Right cardiac atrium (tissue), 5 donors: ENCODE measurements around the gene GPR21. TPM values are rescaled to one million over a fixed set of nuclear protein-coding genes. Genes with fewer than 3 reads are reported as not detected.

Source experiments
- polyA plus RNA-seq: library from polyadenylated mRNA; stranded (reverse); fragments of 200-250 nt; gene quantifications from one replicate; pipeline ENCODE4 v1.2.3, GENCODE V29; 2013
- total RNA-seq, 4 donors: library from RNA; stranded (reverse); fragmentation: NEBNext Ultra II Directional; extraction: Animal tissue kit (Norgen Biotek cat#: 25700); gene quantifications; one replicate each; pipeline ENCODE4 v1.2.1, GENCODE V29; 2021
- donor health status: healthy with polysubstance abuse.
- donor health status: DM: no; HTN: yes; CAD: no.
- donor health status: DM: no; HTN: no; CAD: no.
- donor health status: DM: no; HTN: yes; CAD: no; lungs with severe emphysema.
- donor health status: DM: yes; HTN: yes; CAD: no.

Gene GPR21
- total and polyA plus RNA-seq, 5 donors, result 0.36 to 1.1 (median 0.91) TPM; not detected in 1

Other genes with a start within 250 kb of the GPR21 start
- gene OR5C1, start 244.7 kb upstream of the GPR21 start, total RNA-seq, result not detected
- not detected for gene OR5C1, start 244.7 kb upstream of the GPR21 start, polyA plus RNA-seq
- not detected for gene OR1K1, start 233.5 kb upstream of the GPR21 start, total RNA-seq
- not detected for gene OR1K1, start 233.5 kb upstream of the GPR21 start, polyA plus RNA-seq
- 10 to 100 TPM in 2 of 4 donors, 1 to 10 TPM in 2; 8.6 to 11.6 (median 10.4) TPM for gene PDCL, start 205.1 kb upstream of the GPR21 start, total RNA-seq
- gene PDCL, start 205.1 kb upstream of the GPR21 start, polyA plus RNA-seq, result 6.4 TPM
- 10 to 100 TPM; 38.2 to 42.1 (median 40.0) TPM for gene RC3H2, start 128.3 kb upstream of the GPR21 start, total RNA-seq
- 11.5 TPM for gene RC3H2, start 128.3 kb upstream of the GPR21 start, polyA plus RNA-seq
- gene ZBTB6, start 120.3 kb upstream of the GPR21 start, total RNA-seq, result 1 to 10 TPM; 6.6 to 7.0 (median 6.8) TPM
- 2.9 TPM for gene ZBTB6, start 120.3 kb upstream of the GPR21 start, polyA plus RNA-seq
- 1 to 10 TPM; 4.7 to 5.8 (median 5.1) TPM for gene ZBTB26, start 102.2 kb upstream of the GPR21 start, total RNA-seq
- 2.3 TPM for gene ZBTB26, start 102.2 kb upstream of the GPR21 start, polyA plus RNA-seq
- gene RABGAP1, start 92.6 kb upstream of the GPR21 start, total RNA-seq, result 10 to 100 TPM; 45.3 to 56.7 (median 51.3) TPM
- 15.2 TPM for gene RABGAP1, start 92.6 kb upstream of the GPR21 start, polyA plus RNA-seq
- 10 to 100 TPM; 18.2 to 26.8 (median 22.8) TPM for gene STRBP, start 234.9 kb downstream of the GPR21 start, total RNA-seq
- 9.8 TPM for gene STRBP, start 234.9 kb downstream of the GPR21 start, polyA plus RNA-seq